Esophagus muscularis mucosa (tissue), 4 donors: ENCODE measurements around the gene ASS1. TPM values are rescaled to one million over a fixed set of nuclear protein-coding genes. Genes with fewer than 3 reads are reported as not detected.
A peak's percentile ranks its signal among the peaks of the same experiment; 100 is the strongest.

Source experiments
- DNase-seq: peaks from one replicate; pipeline ENCODE4 v3.0.0-alpha.2; 2017; ENCODE audit errors: extremely low spot score
- H3K27ac ChIP-seq, 4 donors: fragments of 200-600 bp; sonication (generic); replicated peaks in 1 of 4; 1 replicate in 3 of 4; 2 replicates in 1 of 4; pipeline ENCODE4 v1.5.1; 2016 to 2019; ENCODE audit warnings: mild to moderate bottlenecking in 1 of 4
- H3K27me3 ChIP-seq, 4 donors: fragments of 200-600 bp; sonication (generic); one replicate each; pipeline versions ENCODE4 v1.5.1 to v1.6.0; 2016 to 2019
- H3K36me3 ChIP-seq, 4 donors: fragments of 200-600 bp; sonication (generic); one replicate each; pipeline ENCODE4 v1.5.1; 2016 to 2019
- H3K4me1 ChIP-seq, 4 donors: fragments of 200-600 bp; sonication (generic); one replicate each; pipeline ENCODE4 v1.5.1; 2016 to 2019
- H3K4me3 ChIP-seq, 4 donors: fragments of 200-600 bp; sonication (generic); 1 replicate in 2 of 4; 2 replicates in 2 of 4; pipeline ENCODE4 v1.5.1; 2016 to 2019; ENCODE audit warnings: mild to moderate bottlenecking in 4 of 4, moderate library complexity in 1 of 4
- H3K9me3 ChIP-seq, 4 donors: fragments of 200-600 bp; sonication (generic); 1 replicate in 3 of 4; 2 replicates in 1 of 4; pipeline ENCODE4 v1.5.1; 2016 to 2019
- CTCF ChIP-seq, 3 experiments: fragments of 200-600 bp in 2 of 3; fragments of 450-650 bp in 1 of 3; sonication (generic) in 2 of 3; IDR thresholded peaks; one replicate each; pipeline ENCODE4 v1.5.1; 2017 to 2019; ENCODE audit warnings: antibody characterized with exemption in 3 of 3, mild to moderate bottlenecking in 2 of 3, moderate library complexity in 1 of 3
- EP300 ChIP-seq: sonication (generic); formaldehyde crosslinking; IDR thresholded peaks from one replicate; pipeline ENCODE4 v1.6.1; 2017; ENCODE audit warnings: antibody characterized with exemption
- POLR2A ChIP-seq: fragments of 450-650 bp; IDR thresholded peaks from one replicate; pipeline ENCODE4 v1.6.1; 2017; ENCODE audit warnings: antibody characterized with exemption, moderate library complexity, mild to moderate bottlenecking, low read depth
- POLR2AphosphoS5 ChIP-seq, 2 donors: sonication (generic); formaldehyde crosslinking; IDR thresholded peaks; one replicate each; pipeline ENCODE4 v1.6.1; 2017; ENCODE audit warnings: antibody characterized with exemption in 2 of 2
- WGBS: methylation state at CpG from one replicate; pipeline ENCODE4 v1.1.5; 2018; 5-methylcytosine and 5-hydroxymethylcytosine counted together
- intact Hi-C: fragments of 100-400 bp; cut with DNase I; formaldehyde crosslinking; loops from one replicate; pipeline ENCODE4 v1.15.1; 2023
- total RNA-seq, 4 donors: library from RNA; depleted of rRNA; stranded (reverse); fragments of >200 nt; gene quantifications; one replicate each; pipeline versions ENCODE4 v1.1.0 to v1.2.1, GENCODE V29; 2016

The ASS1 gene
- total RNA-seq, 4 donors from 2014 or later, result 67.7 to 113 (median 97.1) TPM

- Histone ChIP-seq H3K4me1 (peaks cover 3 to 11% (median 9%) of the 10 kb centered on the region in 4 donors), H3K27ac (no peak overlapping the region), H3K4me3 (no peak overlapping the region), H3K9me3 (no peaks in the 10 kb centered on the region), H3K36me3 (peaks cover 0 to 36% (median 9%) of the 10 kb centered on the region in 4 donors), H3K27me3 (no peaks in the 10 kb centered on the region)
- intact Hi-C loops, result no loop called here
- 86% methylated on average over 16 of the region's 21 CpGs for WGBS
- DNase-seq, result no peak
- no peak for TF ChIP-seq POLR2AphosphoS5 (IDR thresholded peaks at IDR 0.05)
- TF ChIP-seq POLR2A, result no peak
- no peak for TF ChIP-seq EP300
- no peak for TF ChIP-seq CTCF (IDR thresholded peaks at IDR 0.05)
These were observed 18.9 kb upstream of the ASS1 start for GRCh38 chr9:130425741-130426466.

- 88% methylated on average over 3 of the region's 8 CpGs for WGBS
- intact Hi-C loops, result no loop called here
- H3K27ac ChIP-seq, result no peak overlapping the region
- H3K36me3 ChIP-seq, result peaks cover 0 to 36% (median 9%) of the 10 kb centered on the region in 4 donors
- TF ChIP-seq POLR2AphosphoS5 (IDR thresholded peaks at IDR 0.05) (no peak), CTCF (IDR thresholded peaks at IDR 0.05) (no peak)
- H3K9me3 ChIP-seq, result no peaks in the 10 kb centered on the region
- H3K4me1 ChIP-seq, result peaks cover 3 to 11% (median 9%) of the 10 kb centered on the region in 4 donors
- DNase-seq, result no peak
- no peaks in the 10 kb centered on the region for H3K27me3 ChIP-seq
- no peak overlapping the region for H3K4me3 ChIP-seq
These were observed 18.3 kb upstream of the ASS1 start for GRCh38 chr9:130426467-130426773.

GRCh38 chr9:130426883-130427282, 17.9 kb upstream of the ASS1 start:
- TF ChIP-seq POLR2AphosphoS5 (IDR thresholded peaks at IDR 0.05), result peak in 1 of 2 donors; percentile 27
- TF ChIP-seq CTCF (IDR thresholded peaks at IDR 0.05), result no peak
- TF ChIP-seq EP300, result no peak
- Histone ChIP-seq H3K27ac (no peak overlapping the region), H3K27me3 (no peaks in the 10 kb centered on the region), H3K36me3 (peaks cover 0 to 36% (median 9%) of the 10 kb centered on the region in 4 donors), H3K4me1 (peaks cover 3 to 11% (median 9%) of the 10 kb centered on the region in 4 donors), H3K9me3 (no peaks in the 10 kb centered on the region), H3K4me3 (no peak overlapping the region)
- WGBS, result 76% methylated on average over 10 of the region's 10 CpGs
- DNase-seq, result no peak
- intact Hi-C loops, result no loop called here

- H3K27ac ChIP-seq, result no peak overlapping the region
- DNase-seq, result no peak
- intact Hi-C loops, result no loop called here
- no peak for TF ChIP-seq EP300
- peaks cover 3 to 11% (median 9%) of the 10 kb centered on the region in 4 donors for H3K4me1 ChIP-seq
- no peaks in the 10 kb centered on the region for H3K9me3 ChIP-seq
- no peak overlapping the region for H3K4me3 ChIP-seq
- H3K36me3 ChIP-seq, result peaks cover 0 to 35% (median 9%) of the 10 kb centered on the region in 4 donors
- WGBS, result 63% methylated on average over 4 of the region's 12 CpGs
- H3K27me3 ChIP-seq, result no peaks in the 10 kb centered on the region
These were observed 17.4 kb upstream of the ASS1 start for GRCh38 chr9:130427326-130427725.

- Histone ChIP-seq H3K27me3 (peaks cover 0 to 8% (median 0%) of the 10 kb centered on the region in 4 donors), H3K36me3 (peaks cover 0 to 26% (median 9%) of the 10 kb centered on the region in 4 donors), H3K27ac (no peak overlapping the region), H3K9me3 (no peaks in the 10 kb centered on the region), H3K4me3 (no peak overlapping the region), H3K4me1 (peaks cover 3 to 14% (median 13%) of the 10 kb centered on the region in 4 donors)
- DNase-seq, result no peak
- TF ChIP-seq POLR2AphosphoS5 (IDR thresholded peaks at IDR 0.05) (no peak), CTCF (IDR thresholded peaks at IDR 0.05) (no peak), POLR2A (no peak), EP300 (no peak)
- intact Hi-C loops, result no loop called here
- WGBS, result 95% methylated on average over 6 of the region's 20 CpGs
These were observed 16.6 kb upstream of the ASS1 start for GRCh38 chr9:130428086-130428665.
